KMS-11 (cell line): ENCODE measurements around the gene TSPAN33.

Experiments
- H2AFZ ChIP-seq: fragments of 200-600 bp; sonication (generic); 2 replicates; pipeline ENCODE4 v1.6.1; 2016; ENCODE audit warnings: antibody characterized with exemption, mixed run types, low read depth
- H3K27ac ChIP-seq: fragments of 200-600 bp; sonication (generic); 2 replicates; pipeline ENCODE4 v1.6.1; 2016; ENCODE audit warnings: mild to moderate bottlenecking, mixed run types
- H3K27me3 ChIP-seq: fragments of 200-600 bp; sonication (generic); 2 replicates; pipeline ENCODE4 v1.6.1; 2017; ENCODE audit warnings: mild to moderate bottlenecking, low read depth, mixed run types, moderate library complexity; ENCODE audit not compliant: insufficient read depth
- H3K36me3 ChIP-seq: fragments of 200-600 bp; sonication (generic); 2 replicates; pipeline ENCODE4 v1.6.1; 2017; ENCODE audit warnings: mild to moderate bottlenecking, mixed run types; ENCODE audit not compliant: insufficient read depth
- H3K4me1 ChIP-seq: fragments of 200-600 bp; sonication (generic); 2 replicates; pipeline ENCODE4 v1.6.1; 2016; ENCODE audit warnings: mild to moderate bottlenecking, low read depth, mixed run types; ENCODE audit not compliant: poor library complexity, severe bottlenecking
- H3K4me2 ChIP-seq: fragments of 200-600 bp; sonication (generic); 2 replicates; pipeline ENCODE4 v1.7.0; 2016; ENCODE audit warnings: mild to moderate bottlenecking, mixed run types
- H3K4me3 ChIP-seq: fragments of 200-600 bp; sonication (generic); IDR thresholded peaks from 2 replicates; pipeline ENCODE4 v1.6.1; 2017; ENCODE audit warnings: low read depth, low read length, mixed read lengths; ENCODE audit not compliant: insufficient read depth
- H3K79me2 ChIP-seq: fragments of 200-600 bp; sonication (generic); 2 replicates; pipeline ENCODE4 v1.6.1; 2016; ENCODE audit warnings: low read depth, mixed run types; ENCODE audit not compliant: insufficient read depth
- H3K9ac ChIP-seq: fragments of 200-600 bp; sonication (generic); 2 replicates; pipeline ENCODE4 v1.6.1; 2016; ENCODE audit warnings: mild to moderate bottlenecking, mixed run types
- H4K20me1 ChIP-seq: fragments of 200-600 bp; sonication (generic); 2 replicates; pipeline ENCODE4 v1.6.1; 2016; ENCODE audit warnings: mild to moderate bottlenecking, mixed run types; ENCODE audit not compliant: insufficient read depth
- TF ChIP-seq, protein P1 (sequence below): fragments of 200-600 bp; sonication (generic); conservative IDR thresholded peaks from 2 replicates; pipeline ENCODE4 v1.6.1; 2017; ENCODE audit warnings: low read depth, mild to moderate bottlenecking, antibody characterized with exemption, low read length, moderate library complexity, mixed read lengths

TSPAN33 gene

DNA sequence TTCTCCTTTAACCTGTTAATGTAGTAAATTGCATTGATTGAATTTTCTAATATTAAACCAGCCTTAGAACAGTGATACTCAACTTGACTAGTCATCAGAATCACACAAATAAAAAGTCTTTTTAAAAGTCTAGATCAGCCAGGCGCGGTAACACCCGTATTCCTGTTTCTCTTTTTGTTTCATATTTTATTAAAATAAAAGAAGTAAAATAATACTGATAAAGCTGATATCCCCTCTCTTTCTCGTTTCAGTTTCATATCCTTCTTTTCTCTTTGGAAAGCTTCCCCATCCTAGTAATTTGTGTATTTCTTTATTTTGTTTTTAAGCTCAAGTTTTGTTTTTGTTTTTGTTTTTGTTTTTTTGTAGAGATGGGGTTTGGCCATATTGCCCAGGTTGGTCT, 53.3 kb downstream of the TSPAN33 start:
- Histone ChIP-seq H3K4me2 (no peak overlapping the region), H4K20me1 (no peaks in the 10 kb centered on the region), H3K27me3 (no peaks in the 10 kb centered on the region), H3K79me2 (no peaks in the 10 kb centered on the region), H3K27ac (no peak overlapping the region), H2AFZ (no peak overlapping the region), H3K36me3 (no peaks in the 10 kb centered on the region), H3K4me3 (no peak overlapping the region), H3K9ac (no peak overlapping the region), H3K4me1 (no peaks in the 10 kb centered on the region)
- TF ChIP-seq, protein P1, sequence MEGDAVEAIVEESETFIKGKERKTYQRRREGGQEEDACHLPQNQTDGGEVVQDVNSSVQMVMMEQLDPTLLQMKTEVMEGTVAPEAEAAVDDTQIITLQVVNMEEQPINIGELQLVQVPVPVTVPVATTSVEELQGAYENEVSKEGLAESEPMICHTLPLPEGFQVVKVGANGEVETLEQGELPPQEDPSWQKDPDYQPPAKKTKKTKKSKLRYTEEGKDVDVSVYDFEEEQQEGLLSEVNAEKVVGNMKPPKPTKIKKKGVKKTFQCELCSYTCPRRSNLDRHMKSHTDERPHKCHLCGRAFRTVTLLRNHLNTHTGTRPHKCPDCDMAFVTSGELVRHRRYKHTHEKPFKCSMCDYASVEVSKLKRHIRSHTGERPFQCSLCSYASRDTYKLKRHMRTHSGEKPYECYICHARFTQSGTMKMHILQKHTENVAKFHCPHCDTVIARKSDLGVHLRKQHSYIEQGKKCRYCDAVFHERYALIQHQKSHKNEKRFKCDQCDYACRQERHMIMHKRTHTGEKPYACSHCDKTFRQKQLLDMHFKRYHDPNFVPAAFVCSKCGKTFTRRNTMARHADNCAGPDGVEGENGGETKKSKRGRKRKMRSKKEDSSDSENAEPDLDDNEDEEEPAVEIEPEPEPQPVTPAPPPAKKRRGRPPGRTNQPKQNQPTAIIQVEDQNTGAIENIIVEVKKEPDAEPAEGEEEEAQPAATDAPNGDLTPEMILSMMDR = no peak

DNA sequence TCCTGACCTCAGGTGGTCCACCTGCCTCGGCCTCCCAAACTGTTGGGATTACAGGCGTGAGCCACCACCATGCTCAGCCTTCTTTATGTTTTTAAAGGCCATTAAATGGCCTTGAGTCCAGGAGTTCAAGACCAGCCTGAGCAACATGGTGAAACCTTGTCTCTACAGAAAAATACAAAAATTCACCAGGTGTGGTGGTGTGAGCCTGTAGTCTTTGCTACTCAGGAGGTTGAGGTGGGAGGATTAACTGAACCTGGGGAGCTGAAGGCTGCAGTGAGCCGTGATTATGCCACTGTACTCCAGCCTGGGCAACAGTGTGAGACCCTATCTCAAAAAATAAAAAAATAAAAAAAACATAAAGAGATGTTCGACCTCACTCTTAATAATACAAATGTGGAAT, 54.9 kb downstream of the TSPAN33 start:
- Histone ChIP-seq H3K36me3 (no peaks in the 10 kb centered on the region), H3K4me3 (no peak overlapping the region), H4K20me1 (no peaks in the 10 kb centered on the region), H2AFZ (no peak overlapping the region), H3K9ac (no peak overlapping the region), H3K27me3 (no peaks in the 10 kb centered on the region), H3K4me1 (no peaks in the 10 kb centered on the region), H3K4me2 (no peak overlapping the region), H3K79me2 (no peaks in the 10 kb centered on the region), H3K27ac (no peak overlapping the region)
- TF ChIP-seq, protein P1 = no peak

DNA sequence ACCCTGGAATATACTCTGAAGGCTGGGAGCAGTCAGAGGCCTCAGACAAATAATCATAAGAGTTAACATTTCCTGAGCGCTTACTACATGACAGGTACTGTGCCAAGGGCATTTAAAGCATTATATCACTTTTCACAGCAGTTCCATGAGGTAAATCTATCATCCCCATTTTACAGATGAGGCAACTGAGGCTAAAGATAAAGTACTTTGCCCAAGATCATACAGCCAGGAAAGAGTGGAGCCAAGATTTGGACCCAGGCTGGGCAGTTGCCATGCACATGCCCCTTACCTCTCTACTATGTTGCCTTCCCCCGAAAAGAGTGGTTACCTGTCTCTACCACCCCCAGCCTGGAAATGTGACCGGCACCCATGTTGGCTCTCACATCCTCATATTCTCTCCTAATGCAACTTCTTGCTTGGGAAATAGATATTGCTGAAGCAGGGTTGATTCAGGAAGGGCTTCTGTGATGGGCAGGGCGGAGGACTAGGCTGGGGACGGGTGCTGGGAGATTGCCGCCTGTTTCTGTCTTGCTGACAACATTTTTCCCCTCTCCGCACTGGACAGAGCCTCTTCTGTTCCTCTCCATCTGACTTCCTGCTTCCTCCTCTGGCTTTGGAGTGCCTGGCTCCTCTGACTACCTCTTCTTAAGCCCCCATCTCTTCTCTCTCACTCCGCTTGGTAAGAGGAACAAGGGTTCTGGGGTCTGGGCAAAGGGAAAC, 57.7 kb downstream of the TSPAN33 start:
- no peak overlapping the region for H2AFZ ChIP-seq
- H3K4me3 ChIP-seq = no peak overlapping the region
- no peaks in the 10 kb centered on the region for H3K36me3 ChIP-seq
- no peaks in the 10 kb centered on the region for H4K20me1 ChIP-seq
- no peak overlapping the region for H3K4me2 ChIP-seq
- no peaks in the 10 kb centered on the region for H3K79me2 ChIP-seq
- TF ChIP-seq, protein P1 = no peak
- H3K27me3 ChIP-seq = no peaks in the 10 kb centered on the region
- no peak overlapping the region for H3K9ac ChIP-seq
- no peak overlapping the region for H3K27ac ChIP-seq
- no peaks in the 10 kb centered on the region for H3K4me1 ChIP-seq

DNA sequence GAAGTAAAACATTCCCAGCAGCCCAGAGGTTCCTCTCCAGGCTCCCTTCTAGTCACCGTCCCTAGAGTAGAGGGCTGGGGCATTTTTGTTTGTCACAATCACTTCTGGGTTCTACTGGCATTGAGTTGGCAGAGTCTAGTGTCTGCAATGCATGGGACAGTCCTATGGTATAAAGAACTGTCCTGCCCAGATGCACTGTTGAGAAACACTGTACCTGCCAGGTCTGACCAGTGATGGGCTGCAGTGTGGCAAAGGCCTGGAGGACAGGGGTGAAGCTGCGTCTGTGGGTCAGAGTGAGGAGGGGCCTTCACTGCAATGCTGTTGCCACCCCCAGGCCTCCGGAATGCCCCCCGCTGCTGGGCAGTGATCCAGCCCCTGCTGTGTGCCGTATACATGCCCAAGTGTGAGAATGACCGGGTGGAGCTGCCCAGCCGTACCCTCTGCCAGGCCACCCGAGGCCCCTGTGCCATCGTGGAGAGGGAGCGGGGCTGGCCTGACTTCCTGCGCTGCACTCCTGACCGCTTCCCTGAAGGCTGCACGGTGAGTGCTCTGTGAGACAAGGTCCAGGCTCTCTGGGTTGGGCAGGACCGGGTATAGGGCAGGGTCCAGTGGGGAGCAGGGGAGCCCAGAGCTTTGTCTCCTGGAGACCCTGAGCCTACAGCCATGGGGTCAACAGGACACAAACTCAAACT, 58.7 kb downstream of the TSPAN33 start:
- Histone ChIP-seq H3K4me2 (no peak overlapping the region), H3K9ac (no peak overlapping the region), H3K27me3 (no peaks in the 10 kb centered on the region), H2AFZ (no peak overlapping the region), H3K4me3 (no peak overlapping the region), H3K79me2 (no peaks in the 10 kb centered on the region), H3K36me3 (no peaks in the 10 kb centered on the region), H3K27ac (no peak overlapping the region), H4K20me1 (no peaks in the 10 kb centered on the region), H3K4me1 (no peaks in the 10 kb centered on the region)
- TF ChIP-seq, protein P1 = no peak
